D721Med (cell line): ENCODE data around the gene ZNF521.

ENCODE experiments used
- DNase-seq: peaks from one replicate; pipeline ENCODE4 v3.0.0; 2011; ENCODE audit warnings: low spot score; ENCODE audit not compliant: insufficient read length
- FAIRE-seq: peaks from 2 replicates; lab custom pipeline; 2011; peaks lifted over from hg19 to GRCh38; lab: Jason Lieb, UNC
- CTCF ChIP-seq: IDR thresholded peaks from 2 replicates; pipeline ENCODE4 v1.5.1; 2012; ENCODE audit warnings: mild to moderate bottlenecking, control low read depth; ENCODE audit not compliant: insufficient read depth; ENCODE audit errors: missing control alignments

ZNF521 gene

GRCh38 chr18:25284861-25285550, 67.0 kb downstream of the ZNF521 start:
- no peak for FAIRE-seq
- TF ChIP-seq CTCF: no peak
- no peak for DNase-seq

- TF ChIP-seq CTCF: no peak
- FAIRE-seq: no peak
- DNase-seq: no peak
Measured at GRCh38 chr18:25284281-25284680, 67.7 kb downstream of the ZNF521 start.

- no peak for FAIRE-seq
- no peak for DNase-seq
Measured at GRCh38 chr18:25283781-25284180, 68.2 kb downstream of the ZNF521 start.

DNA sequence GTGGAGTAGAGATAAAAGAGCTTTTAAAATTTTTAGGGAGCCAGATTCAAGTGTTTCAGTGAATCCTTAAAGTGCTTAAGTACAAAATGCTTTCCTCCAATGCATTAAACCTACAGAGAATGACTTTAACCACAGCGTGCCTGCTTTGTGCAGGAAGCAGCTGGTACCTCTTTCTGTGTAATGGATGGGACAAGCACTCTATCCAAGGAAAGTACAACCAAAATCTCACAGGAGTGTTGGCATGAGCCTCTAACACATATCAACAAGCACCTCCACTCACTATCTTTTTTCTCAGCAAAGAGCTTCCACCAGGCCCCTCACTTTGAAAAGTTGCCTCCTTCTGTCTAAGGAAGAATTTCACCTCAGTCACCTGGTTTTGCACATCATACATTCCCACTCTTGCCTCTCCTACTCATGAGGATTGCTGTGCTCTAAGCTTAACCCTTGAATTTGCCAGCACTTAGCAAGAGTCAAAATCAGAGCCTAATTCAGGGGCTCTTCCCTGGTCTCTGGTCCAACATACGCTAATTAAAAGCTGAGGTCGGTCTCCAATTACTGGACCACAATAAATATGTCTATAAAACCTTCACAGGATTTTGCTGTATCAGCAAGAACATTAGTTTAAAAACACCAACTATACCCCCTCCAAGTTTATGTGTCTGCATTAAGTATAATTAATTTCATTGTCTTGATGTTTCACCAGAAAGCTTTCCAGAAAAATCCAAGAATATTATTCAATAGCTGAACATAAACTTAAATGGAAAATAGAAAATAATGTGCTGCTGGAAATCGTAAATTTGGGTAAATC, 68.9 kb downstream of the ZNF521 start:
- FAIRE-seq (no peak), DNase-seq (no peak)
- TF ChIP-seq CTCF: no peak

More at GRCh38 chr18:25283781-25284180, 68.2 kb downstream of the ZNF521 start:
- no peak for TF ChIP-seq CTCF

DNA sequence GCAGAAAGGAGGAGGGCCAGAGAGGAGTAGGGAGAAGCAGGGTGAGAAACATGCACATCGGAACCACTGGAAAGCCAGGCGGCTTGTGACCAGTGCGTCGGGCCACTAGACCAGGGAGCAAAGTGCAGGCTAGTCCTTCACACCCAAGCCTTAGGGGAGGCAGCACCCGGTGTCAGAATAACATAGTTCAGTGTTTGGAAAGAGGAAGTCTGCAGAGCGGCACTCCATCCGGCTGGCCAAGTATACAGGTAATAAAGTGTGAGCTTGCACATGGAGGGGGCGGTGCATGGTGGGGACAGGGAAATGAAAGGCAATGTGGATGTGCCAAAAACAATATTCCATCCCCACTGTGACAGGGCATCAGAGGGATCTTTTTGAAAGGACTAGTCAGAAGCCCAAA, 69.7 kb downstream of the ZNF521 start:
- DNase-seq: no peak
- FAIRE-seq: no peak
- no peak for TF ChIP-seq CTCF

DNA sequence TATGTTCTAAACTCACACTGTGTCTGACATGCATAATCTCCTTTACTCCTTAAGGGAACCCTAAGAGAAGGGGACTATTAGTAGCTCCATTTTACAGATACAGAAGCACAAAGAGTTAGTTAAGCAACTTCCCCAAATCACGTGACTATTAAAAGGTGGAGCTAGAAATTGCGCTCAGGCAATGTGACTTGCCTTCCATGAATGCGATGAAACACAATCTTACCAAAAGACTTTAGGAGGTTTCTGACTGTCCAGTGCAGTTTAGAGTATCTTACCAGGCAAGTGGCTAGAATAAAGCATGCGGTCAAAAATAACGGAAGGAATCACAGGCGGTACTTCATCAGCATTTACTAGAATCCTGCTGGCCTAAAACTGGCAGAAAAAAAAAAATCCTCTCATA, 70.4 kb downstream of the ZNF521 start:
- DNase-seq (no peak), FAIRE-seq (no peak)
- no peak for TF ChIP-seq CTCF

DNA sequence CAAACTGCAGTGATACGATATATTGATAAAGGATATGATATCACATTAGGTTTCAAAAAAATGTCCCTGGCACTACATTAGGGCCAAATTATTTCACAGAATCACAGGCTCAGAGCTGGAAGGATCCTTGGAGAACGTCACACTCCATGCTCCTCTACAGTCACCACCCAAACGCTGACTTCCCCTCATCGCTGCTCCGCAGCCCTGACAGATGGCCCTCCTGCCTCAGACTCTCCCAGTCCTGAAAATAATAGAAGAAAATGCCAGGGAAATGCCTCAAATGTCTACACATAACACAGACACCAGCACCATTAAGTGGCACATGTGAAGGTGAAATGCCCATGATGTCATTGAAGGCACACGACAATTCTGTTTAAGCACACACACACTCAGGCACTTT, 72.0 kb downstream of the ZNF521 start:
- DNase-seq (no peak), FAIRE-seq (no peak)
- no peak for TF ChIP-seq CTCF
